ENCODE measurements around the gene EFCAB6.

EFCAB6 gene

DNA sequence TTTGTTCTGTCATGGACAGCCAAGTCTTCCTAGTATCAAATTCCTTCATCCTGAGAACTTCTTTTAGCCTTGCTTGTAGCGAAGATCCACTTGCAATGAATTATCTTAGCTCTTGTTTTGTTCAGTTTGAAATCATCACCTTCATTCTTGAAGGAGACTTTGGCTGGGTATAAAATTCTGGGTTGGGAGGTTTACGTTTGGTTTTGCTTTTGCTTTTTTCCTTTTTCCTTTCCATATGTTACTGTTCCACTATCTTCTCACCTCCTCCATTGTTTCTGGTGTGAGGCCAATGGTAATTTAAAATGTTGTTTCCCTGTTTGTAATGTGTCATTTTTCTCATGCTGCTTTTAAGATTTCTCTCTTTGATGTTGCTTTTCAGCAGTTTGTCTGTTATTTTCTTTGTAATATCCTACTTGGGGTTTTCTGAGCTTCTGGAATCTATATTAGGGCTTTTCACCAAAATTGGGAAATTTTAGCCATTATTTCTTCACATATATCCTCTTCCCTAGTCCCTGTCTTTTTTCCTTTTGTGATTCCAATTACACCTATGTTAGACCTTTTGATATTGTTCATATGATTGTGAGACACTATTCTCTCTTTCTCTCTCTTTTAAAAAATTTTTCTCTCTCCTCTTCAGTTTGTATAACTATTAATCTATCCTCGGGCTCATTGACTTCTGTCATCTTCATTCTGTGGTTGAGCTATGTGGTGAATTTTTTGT is 172.7 kb downstream of the EFCAB6 start:
- no peak for DNase-seq (ENCODE audit: low read depth)

- no peak for DNase-seq (ENCODE audit: low read depth)
Measured at GRCh38 chr22:43637275-43638260, 174.5 kb downstream of the EFCAB6 start.

DNA sequence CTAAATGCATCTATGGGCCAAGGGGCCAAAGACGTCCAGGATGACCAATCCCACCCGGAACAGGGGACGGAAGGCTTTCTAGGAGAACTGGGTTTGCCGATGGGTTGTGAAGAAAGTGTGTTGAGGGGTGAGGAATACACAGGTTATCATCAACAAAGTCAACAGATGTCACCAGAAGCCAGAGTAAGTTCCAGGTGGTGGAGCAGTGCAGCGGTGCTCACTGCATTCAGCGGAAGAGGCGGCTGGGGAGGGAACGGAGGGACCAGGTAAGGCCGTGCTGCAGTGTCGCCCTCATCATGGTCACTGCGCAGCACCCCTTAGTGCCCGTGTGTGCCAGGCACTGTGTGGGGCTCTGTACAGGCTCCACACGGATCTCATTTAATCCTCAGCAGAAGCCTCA is 176.0 kb downstream of the EFCAB6 start:
- no peak for DNase-seq (ENCODE audit: low read depth)

- no peak for DNase-seq (ENCODE audit: low read depth)
Measured at GRCh38 chr22:43635101-43635500, 177.0 kb downstream of the EFCAB6 start.

GRCh38 chr22:43634316-43634715 is 177.8 kb downstream of the EFCAB6 start:
- DNase-seq (ENCODE audit: low read depth): no peak

GRCh38 chr22:43633631-43634285 is 178.3 kb downstream of the EFCAB6 start:
- no peak for DNase-seq (ENCODE audit: low read depth)

DNA sequence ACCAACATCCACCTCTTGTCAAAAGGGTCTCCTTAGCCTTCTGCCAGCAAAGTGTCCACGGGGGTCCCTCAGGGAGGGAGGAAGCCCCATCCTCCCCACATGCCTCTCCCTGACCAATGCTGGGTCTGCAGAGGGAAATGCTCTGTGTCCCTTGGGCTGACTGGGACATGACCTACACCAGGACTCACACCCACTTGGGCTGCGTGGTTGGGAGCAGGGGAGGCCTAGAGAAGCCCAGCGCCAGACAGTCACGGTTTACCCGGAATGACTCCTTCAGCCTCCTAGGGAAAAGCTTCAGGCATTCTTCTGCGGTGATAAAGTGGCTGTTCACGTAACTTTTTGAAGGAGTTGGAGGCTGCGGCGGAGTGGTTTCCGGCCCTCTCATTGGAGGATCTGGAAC is 180.3 kb downstream of the EFCAB6 start:
- no peak for DNase-seq (ENCODE audit: low read depth)

- no peak for DNase-seq (ENCODE audit: low read depth)
Measured at GRCh38 chr22:43631201-43631600, 180.9 kb downstream of the EFCAB6 start.

- DNase-seq (ENCODE audit: low read depth): no peak
Measured at GRCh38 chr22:43630451-43630850, 181.7 kb downstream of the EFCAB6 start.

DNA sequence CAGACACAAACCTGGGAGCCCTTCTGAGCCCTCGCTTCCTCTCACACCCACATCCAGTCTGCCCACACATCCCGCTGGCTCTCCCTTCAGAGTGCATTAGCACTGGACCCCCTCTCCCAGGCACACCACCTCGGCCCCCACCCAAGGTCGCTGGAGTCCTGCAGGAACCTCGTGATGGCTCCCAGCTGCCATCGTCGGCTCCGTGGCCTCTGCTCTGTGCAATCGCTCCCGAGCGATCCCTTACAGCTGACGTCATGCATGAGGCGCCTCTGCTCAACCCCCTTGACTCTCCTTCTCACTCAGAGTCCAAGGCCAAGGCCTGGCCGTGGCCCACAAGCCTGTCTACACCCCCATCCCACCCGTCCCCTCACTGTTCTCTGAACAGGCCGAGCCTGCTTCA is 183.9 kb downstream of the EFCAB6 start:
- DNase-seq (ENCODE audit: low read depth): no peak

GRCh38 chr22:43627485-43628213 is 184.5 kb downstream of the EFCAB6 start:
- no peak for DNase-seq (ENCODE audit: low read depth)

- no peak for DNase-seq (ENCODE audit: low read depth)
Measured at GRCh38 chr22:43625242-43625641, 186.9 kb downstream of the EFCAB6 start.

DNA sequence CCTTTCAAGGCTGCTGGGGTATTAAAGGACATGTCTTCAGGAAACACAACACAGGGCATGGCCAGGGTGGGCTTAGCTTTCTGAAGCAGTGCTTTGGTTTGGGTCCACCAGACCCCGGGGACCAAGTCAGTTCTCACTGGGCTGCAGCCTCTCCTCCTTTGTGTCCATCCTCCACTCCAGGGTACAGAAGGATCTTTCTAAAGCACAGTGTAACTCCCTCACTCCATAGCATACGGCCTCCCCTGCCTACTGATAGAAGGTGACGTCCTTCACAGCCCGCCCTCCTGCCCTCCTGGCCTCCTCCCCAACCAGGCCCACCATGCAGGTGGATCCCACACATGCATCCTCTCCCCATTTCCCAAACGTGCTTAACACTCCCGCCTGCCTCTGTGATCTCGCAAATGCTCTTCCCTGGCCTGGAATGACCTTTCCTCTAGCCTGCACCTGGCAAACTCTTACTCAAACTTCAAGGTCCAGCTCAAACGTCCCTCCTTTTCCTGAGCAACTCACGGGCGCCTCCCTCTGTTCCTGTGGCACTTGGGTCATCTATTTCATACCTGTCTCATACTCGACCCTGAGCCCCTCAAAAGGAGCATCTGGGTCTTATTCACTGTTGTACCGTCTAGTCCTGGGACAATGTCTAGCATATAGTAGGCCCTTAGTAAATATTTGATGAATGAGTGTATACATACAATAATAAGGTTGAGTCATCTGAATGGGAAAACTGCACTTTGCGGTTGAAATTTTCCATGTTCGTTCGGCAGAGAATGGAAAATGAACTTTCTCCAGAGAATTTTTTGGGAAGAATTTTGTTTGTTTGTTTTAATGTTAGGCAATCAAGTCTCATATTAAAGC is 187.7 kb downstream of the EFCAB6 start:
- DNase-seq (ENCODE audit: low read depth): no peak

- DNase-seq (ENCODE audit: low read depth): no peak
Measured at GRCh38 chr22:43622886-43623285, 189.2 kb downstream of the EFCAB6 start.

GRCh38 chr22:43620197-43620596 is 191.9 kb downstream of the EFCAB6 start:
- no peak for DNase-seq (ENCODE audit: low read depth)

DNA sequence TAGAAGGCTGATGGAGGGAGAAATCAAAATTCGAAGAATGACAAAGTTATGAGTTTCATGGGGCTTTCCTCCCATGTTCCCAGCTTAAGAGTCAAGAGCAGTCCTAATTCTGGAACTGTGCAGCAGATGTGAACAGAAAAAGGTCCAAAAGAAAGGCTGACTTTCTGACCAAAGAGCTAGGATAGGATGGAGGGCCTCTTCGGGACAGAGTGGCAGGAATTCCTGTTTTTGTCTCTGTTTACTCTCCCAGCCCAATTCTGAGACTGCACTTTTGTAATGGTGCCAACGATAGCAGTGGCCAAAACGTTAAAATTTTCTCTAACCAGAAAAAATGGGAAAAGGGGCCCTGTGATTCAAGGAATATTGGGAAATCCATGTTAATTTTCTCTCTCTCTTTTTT is 193.6 kb downstream of the EFCAB6 start:
- DNase-seq (ENCODE audit: low read depth): no peak

GRCh38 chr22:43616645-43617044 is 195.5 kb downstream of the EFCAB6 start:
- no peak for DNase-seq (ENCODE audit: low read depth)

GRCh38 chr22:43600265-43600664 is 211.8 kb downstream of the EFCAB6 start:
- DNase-seq (ENCODE audit: low read depth): no peak

DNA sequence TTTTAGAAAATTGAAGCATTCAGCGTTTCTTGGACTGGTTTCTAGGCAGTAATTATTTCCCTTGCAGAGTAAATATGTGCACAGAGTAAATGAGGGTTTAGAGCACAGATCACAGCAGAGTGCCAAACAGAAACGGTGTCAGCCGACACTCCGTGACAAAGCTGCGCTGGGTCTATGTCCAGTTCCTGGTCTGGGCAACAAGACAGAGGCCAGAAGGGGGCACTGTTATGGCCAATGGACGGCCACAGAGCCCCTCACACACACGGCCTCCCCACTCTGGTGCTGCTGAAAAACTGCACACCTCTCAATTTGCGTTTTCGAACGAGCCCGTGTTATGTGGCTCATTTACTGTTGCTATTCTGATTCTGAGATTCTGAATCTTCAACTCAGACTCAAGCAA is 219.6 kb downstream of the EFCAB6 start:
- DNase-seq (ENCODE audit: low read depth): no peak

DNA sequence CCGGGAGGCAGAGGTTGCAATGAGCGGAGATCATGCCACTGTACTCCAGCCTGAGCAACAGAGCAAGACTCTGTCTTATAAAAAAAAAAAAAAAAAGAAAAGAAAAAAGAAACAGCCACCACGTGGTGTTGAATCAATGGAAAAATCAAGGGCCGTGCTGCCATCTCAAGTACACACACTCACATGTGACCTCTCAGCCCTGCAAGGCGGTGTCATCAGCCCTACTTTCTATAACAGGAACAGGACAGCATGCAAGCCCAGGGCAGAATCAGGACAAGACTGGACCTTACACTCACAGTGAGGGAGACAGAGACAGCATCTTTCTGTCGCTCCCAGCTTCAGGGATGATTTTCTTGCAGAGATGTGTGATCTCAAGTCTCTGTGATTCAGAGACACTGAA is 220.7 kb downstream of the EFCAB6 start:
- DNase-seq (ENCODE audit: low read depth): no peak

- no peak for DNase-seq (ENCODE audit: low read depth)
Measured at GRCh38 chr22:43587574-43587973, 224.5 kb downstream of the EFCAB6 start.

All from T follicular helper cell (primary cell).